Heart right ventricle (tissue), 16 donors: ENCODE measurements around the gene PRTN3. TPM values are rescaled to one million over a fixed set of nuclear protein-coding genes. Genes with fewer than 3 reads are reported as not detected.

Experiments used
- ATAC-seq, 8 donors: fragments of 200-7000 bp; cut with Tn5 transposase; one replicate each; pipeline ENCODE4 v1.9.1; 2020; ENCODE audit warnings: mild to moderate bottlenecking in 8 of 8, moderate library complexity in 8 of 8, moderate number of reproducible peaks in 1 of 8
- DNase-seq, 2 donors: peaks; one replicate each; pipeline ENCODE4 v3.0.0-alpha.2; 2020
- H3K27ac ChIP-seq, 10 donors: fragments of 200-600 bp; sonication (generic) in 2 of 10; one replicate each; pipeline versions ENCODE4 v1.5.0 to v1.8.0; 2020 to 2022; ENCODE audit warnings: mild to moderate bottlenecking in 3 of 10
- H3K27me3 ChIP-seq, 7 donors: fragments of 200-600 bp; one replicate each; pipeline ENCODE4 v1.8.0; 2021 to 2022; ENCODE audit warnings: mild to moderate bottlenecking in 2 of 7
- H3K36me3 ChIP-seq, 9 donors: fragments of 200-600 bp; sonication (generic) in 1 of 9; one replicate each; pipeline versions ENCODE4 v1.5.0 to v1.8.0; 2020 to 2022; ENCODE audit warnings: mild to moderate bottlenecking in 2 of 9
- H3K4me1 ChIP-seq, 9 donors: fragments of 200-600 bp; sonication (generic) in 1 of 9; one replicate each; pipeline versions ENCODE4 v1.5.0 to v1.8.0; 2020 to 2022; ENCODE audit warnings: mild to moderate bottlenecking in 4 of 9
- H3K4me3 ChIP-seq, 10 donors: fragments of 200-600 bp; sonication (generic) in 2 of 10; one replicate each; pipeline versions ENCODE4 v1.5.0 to v1.8.0; 2020 to 2022; ENCODE audit warnings: mild to moderate bottlenecking in 7 of 10, moderate library complexity in 2 of 10
- H3K9me3 ChIP-seq, 11 donors: fragments of 200-600 bp in 10 of 11; sonication (generic) in 2 of 11; one replicate each; pipeline versions ENCODE4 v1.5.0 to v1.8.0; 2013 to 2022; ENCODE audit warnings: mild to moderate bottlenecking in 2 of 11, control low read depth in 1 of 11, moderate library complexity in 1 of 11
- WGBS, 2 donors: extraction: QIAGEN DNeasy Blood & Tissue Kit; methylation state at CpG; one replicate each; pipeline ENCODE4 v1.1.7; 2013; ENCODE audit warnings: inconsistent platforms in 1 of 2; 5-methylcytosine and 5-hydroxymethylcytosine counted together
- intact Hi-C, 10 donors: fragments of 100-400 bp; cut with DNase I; formaldehyde crosslinking; loops; one replicate each; pipeline versions ENCODE4 v1.11.1 to v1.14.2; 2022
- polyA plus RNA-seq, 2 donors: library from polyadenylated mRNA; stranded (reverse); fragments of 200-250 nt; gene quantifications; one replicate each; pipeline ENCODE4 v1.2.3, GENCODE V29; 2013
- total RNA-seq, 10 donors: library from RNA; stranded (reverse); fragmentation: NEBNext Ultra II Directional in 3 of 10; extraction: Animal tissue kit (Norgen Biotek cat#: 25700) in 3 of 10; gene quantifications; one replicate each; pipeline versions ENCODE4 v1.2.1 to v1.2.4, GENCODE V29; 2021 to 2023
- TF ChIP-seq, protein P1 (sequence below), 9 donors: fragments of 200-600 bp; sonication (generic) in 2 of 9; IDR thresholded peaks; one replicate each; pipeline versions ENCODE4 v1.5.0 to v1.8.0; 2021 to 2022; ENCODE audit warnings: antibody characterized with exemption in 9 of 9, mild to moderate bottlenecking in 5 of 9, moderate library complexity in 1 of 9
- donor health status: Arrhythmogenic right ventricular cardiomyopathy.
- donor health status: ischemic (EF 13 %, LVEDD 7.1; RV severe dilation, severe dysfunction).
- donor health status: healthy with polysubstance abuse.
- donor health status: DM: no; HTN: yes; CAD: no.
- donor health status: DM: no; HTN: no; CAD: no.
- donor health status: ischemic (EF 25% LVEDD 6.9; RV normal size, moderate dysfunction).
- donor health status: ischemic (EF 25% LVEDD 5.7; RV mildly dilated, moderate dysfunction).
- donor health status: healthy.
- donor health status: DM: yes; HTN: yes; CAD: no.
- donor health status: Ischemic cardiomyopathy.
- donor health status: ischemic (EF 35%, LVEDD 5.7; RV mildly dilated, moderate dysfunction).
- donor health status: nonischemic (EF 11% LVEDD 7.7; RV severe dilation, severe dysfunction).
- donor health status: DM: yes; HTN: yes; CAD: no.
- donor health status: PGD.
- donor health status: ischemic (EF 29% LVEDD 5.4; RV normal size, mild dysfunction).
- donor health status: nonischemic (EF 23%, LVEDD 6.1; RV moderate dilation, normal function).

PRTN3 gene
- total and polyA plus RNA-seq, 12 donors: 0.12 TPM; not detected in 11

- TF ChIP-seq, protein P1, sequence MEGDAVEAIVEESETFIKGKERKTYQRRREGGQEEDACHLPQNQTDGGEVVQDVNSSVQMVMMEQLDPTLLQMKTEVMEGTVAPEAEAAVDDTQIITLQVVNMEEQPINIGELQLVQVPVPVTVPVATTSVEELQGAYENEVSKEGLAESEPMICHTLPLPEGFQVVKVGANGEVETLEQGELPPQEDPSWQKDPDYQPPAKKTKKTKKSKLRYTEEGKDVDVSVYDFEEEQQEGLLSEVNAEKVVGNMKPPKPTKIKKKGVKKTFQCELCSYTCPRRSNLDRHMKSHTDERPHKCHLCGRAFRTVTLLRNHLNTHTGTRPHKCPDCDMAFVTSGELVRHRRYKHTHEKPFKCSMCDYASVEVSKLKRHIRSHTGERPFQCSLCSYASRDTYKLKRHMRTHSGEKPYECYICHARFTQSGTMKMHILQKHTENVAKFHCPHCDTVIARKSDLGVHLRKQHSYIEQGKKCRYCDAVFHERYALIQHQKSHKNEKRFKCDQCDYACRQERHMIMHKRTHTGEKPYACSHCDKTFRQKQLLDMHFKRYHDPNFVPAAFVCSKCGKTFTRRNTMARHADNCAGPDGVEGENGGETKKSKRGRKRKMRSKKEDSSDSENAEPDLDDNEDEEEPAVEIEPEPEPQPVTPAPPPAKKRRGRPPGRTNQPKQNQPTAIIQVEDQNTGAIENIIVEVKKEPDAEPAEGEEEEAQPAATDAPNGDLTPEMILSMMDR (IDR thresholded peaks at IDR 0.05): no peak
- Histone ChIP-seq H3K9me3 (no peaks in the 10 kb centered on the region), H3K4me3 (no peak overlapping the region), H3K27me3 (no peaks in the 10 kb centered on the region), H3K27ac (peak overlapping the region in 2 of 10 donors; percentile 36 to 49), H3K36me3 (peaks cover 0 to 73% (median 20%) of the 10 kb centered on the region in 9 donors), H3K4me1 (peaks cover 0 to 40% (median 8%) of the 10 kb centered on the region in 9 donors)
- intact Hi-C loops: loop anchor here in 1 of 10 donors (5.0 kb wide), 1 partner anchor 36 kb away; no protein-coding TSS in a partner anchor
- ATAC-seq: peak in 7 of 8 donors; percentile 21 to 67 (median 34)
- peak; percentile 72 to 81 for DNase-seq
- WGBS, 2 donors: 44 to 70% methylated on average over 28 of the region's 28 CpGs
Observed at GRCh38 chr19:870963-871401, 30.2 kb downstream of the PRTN3 start.

GRCh38 chr19:871446-872265, 30.9 kb downstream of the PRTN3 start:
- Histone ChIP-seq H3K27ac (peak overlapping the region in 3 of 10 donors; percentile 49 to 71 (median 52)), H3K9me3 (no peaks in the 10 kb centered on the region), H3K4me1 (peaks cover 0 to 40% (median 8%) of the 10 kb centered on the region in 9 donors), H3K27me3 (no peaks in the 10 kb centered on the region), H3K4me3 (peak overlapping the region in 1 of 10 donors; percentile 18), H3K36me3 (peaks cover 0 to 79% (median 24%) of the 10 kb centered on the region in 9 donors)
- WGBS, 2 donors: 89 to 90% methylated on average over 21 to 25 of the region's 33 CpGs
- intact Hi-C loops: loop anchor here in 1 of 10 donors (5.0 kb wide), 1 partner anchor 36 kb away; no protein-coding TSS in a partner anchor
- DNase-seq (no peak), ATAC-seq (peak in 1 of 8 donors; percentile 33)
- TF ChIP-seq, protein P1 (IDR thresholded peaks at IDR 0.05): no peak

GRCh38 chr19:872266-872951, 31.6 kb downstream of the PRTN3 start:
- Histone ChIP-seq H3K4me1 (peaks cover 0 to 40% (median 8%) of the 10 kb centered on the region in 9 donors), H3K4me3 (peak overlapping the region in 1 of 10 donors; percentile 18), H3K9me3 (no peaks in the 10 kb centered on the region), H3K36me3 (peaks cover 0 to 85% (median 24%) of the 10 kb centered on the region in 9 donors), H3K27ac (peak overlapping the region in 2 of 10 donors; percentile 52 to 71), H3K27me3 (no peaks in the 10 kb centered on the region)
- TF ChIP-seq, protein P1 (IDR thresholded peaks at IDR 0.05): no peak
- ATAC-seq: peak in 3 of 8 donors; percentile 20 to 37 (median 35)
- DNase-seq: peak in 1 of 2 donors; percentile 50
- intact Hi-C loops: loop anchor here in 1 of 10 donors (5.0 kb wide), 1 partner anchor 35 kb away; no protein-coding TSS in a partner anchor
- 82 to 83% methylated on average over 26 to 27 of the region's 27 CpGs for WGBS, 2 donors

GRCh38 chr19:873084-873483, 32.3 kb downstream of the PRTN3 start:
- ATAC-seq: no peak

More at GRCh38 chr19:873084-873483, 32.3 kb downstream of the PRTN3 start:
- no peak for DNase-seq
- TF ChIP-seq, protein P1 (IDR thresholded peaks at IDR 0.05): no peak
- Histone ChIP-seq H3K36me3 (peaks cover 0 to 79% (median 24%) of the 10 kb centered on the region in 9 donors), H3K27me3 (no peaks in the 10 kb centered on the region), H3K4me1 (peaks cover 0 to 34% (median 8%) of the 10 kb centered on the region in 9 donors), H3K9me3 (no peaks in the 10 kb centered on the region), H3K4me3 (no peak overlapping the region), H3K27ac (no peak overlapping the region)
- intact Hi-C loops: loop anchor here in 1 of 10 donors (5.0 kb wide), 1 partner anchor 34 kb away; no protein-coding TSS in a partner anchor
- 90 to 95% methylated on average over 9 to 13 of the region's 13 CpGs for WGBS, 2 donors
